Colonic mucosa (tissue), 4 donors: ENCODE measurements around the gene ANKRD65. TPM values are rescaled to one million over a fixed set of nuclear protein-coding genes. Genes with fewer than 3 reads are reported as not detected.

Experiments
- DNase-seq: peaks from one replicate; pipeline ENCODE4 v3.0.0-alpha.2; 2020
- H3K27ac ChIP-seq: fragments of 200-600 bp; one replicate; pipeline ENCODE4 v1.8.0; 2021
- H3K27me3 ChIP-seq: fragments of 200-600 bp; one replicate; pipeline ENCODE4 v1.8.0; 2021
- H3K36me3 ChIP-seq: fragments of 200-600 bp; one replicate; pipeline ENCODE4 v1.8.0; 2021
- H3K4me1 ChIP-seq: fragments of 200-600 bp; one replicate; pipeline ENCODE4 v1.8.0; 2021; ENCODE audit warnings: mild to moderate bottlenecking
- H3K4me3 ChIP-seq: fragments of 200-600 bp; one replicate; pipeline ENCODE4 v1.8.0; 2021
- H3K9ac ChIP-seq, 2 donors: one replicate each; pipeline ENCODE4 v1.7.0; 2013; ENCODE audit warnings: control low read depth in 2 of 2, low read depth in 2 of 2, low read length in 2 of 2
- H3K9me3 ChIP-seq: fragments of 200-600 bp; one replicate; pipeline ENCODE4 v1.8.0; 2021
- CTCF ChIP-seq: fragments of 200-600 bp; IDR thresholded peaks from one replicate; pipeline ENCODE4 v1.8.0; 2022; ENCODE audit warnings: antibody characterized with exemption, mild to moderate bottlenecking
- intact Hi-C: fragments of 100-400 bp; cut with DNase I; formaldehyde crosslinking; loops from one replicate; pipeline ENCODE4 v1.14.1; 2022
- total RNA-seq, 2 donors: library from RNA; stranded (reverse); fragmentation: NEBNext Ultra II Directional in 1 of 2; extraction: Animal tissue kit (Norgen Biotek cat#: 25700) in 1 of 2; gene quantifications; one replicate each; pipeline ENCODE4 v1.2.1, GENCODE V29; 2021
- donor health status: healthy.
- donor health status: DM: no; HTN: no; CAD: no.
- donor health status: DM: no; HTN: no; CAD: no.

ANKRD65 gene
- total RNA-seq, 2 donors from 2014 or later: 0.57 to 2.0 TPM

DNA sequence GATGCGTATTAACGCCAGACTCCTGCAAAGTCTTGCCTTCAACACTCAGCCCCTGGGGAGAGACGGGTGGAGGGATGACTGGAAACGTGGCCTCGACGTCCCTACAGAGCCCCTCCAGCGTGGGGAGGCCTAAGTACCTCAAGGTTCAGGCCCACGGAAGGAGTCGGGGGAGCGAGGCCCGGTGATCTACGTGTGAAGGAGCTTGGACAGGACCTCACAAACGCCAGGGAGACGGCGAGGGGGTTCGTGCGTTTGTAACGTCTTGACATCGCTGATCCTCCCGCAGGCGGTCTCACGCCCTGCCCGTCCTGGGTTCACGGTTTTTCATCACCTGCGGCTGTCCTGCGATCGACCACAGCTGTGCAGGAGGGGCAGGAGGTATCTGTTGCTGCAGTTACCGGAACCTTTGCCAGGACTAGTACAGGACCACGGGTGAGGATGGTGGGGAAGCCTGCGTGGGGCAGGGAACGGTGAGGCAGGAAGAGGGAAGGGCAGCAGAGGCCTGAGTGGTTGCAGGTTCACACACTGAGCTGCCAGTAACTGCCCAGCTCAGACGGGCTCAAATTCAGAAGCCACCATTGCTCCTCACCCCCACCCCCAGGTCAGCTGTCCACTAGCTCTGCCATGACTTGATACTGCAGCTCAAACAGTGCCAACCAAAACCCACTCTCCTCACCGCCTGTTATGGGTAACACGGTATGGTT lies 21.1 kb downstream of the ANKRD65 start:
- Histone ChIP-seq H3K36me3 (peaks cover 15% of the 10 kb centered on the region), H3K4me3 (peak overlapping the region; percentile 98), H3K9me3 (no peaks in the 10 kb centered on the region), H3K9ac (peak overlapping the region; percentile 91 to 93), H3K27ac (peak overlapping the region; percentile 65), H3K27me3 (no peaks in the 10 kb centered on the region), H3K4me1 (peaks cover 16% of the 10 kb centered on the region)
- intact Hi-C loops: no loop called here
- no peak for DNase-seq
- no peak for TF ChIP-seq CTCF

DNA sequence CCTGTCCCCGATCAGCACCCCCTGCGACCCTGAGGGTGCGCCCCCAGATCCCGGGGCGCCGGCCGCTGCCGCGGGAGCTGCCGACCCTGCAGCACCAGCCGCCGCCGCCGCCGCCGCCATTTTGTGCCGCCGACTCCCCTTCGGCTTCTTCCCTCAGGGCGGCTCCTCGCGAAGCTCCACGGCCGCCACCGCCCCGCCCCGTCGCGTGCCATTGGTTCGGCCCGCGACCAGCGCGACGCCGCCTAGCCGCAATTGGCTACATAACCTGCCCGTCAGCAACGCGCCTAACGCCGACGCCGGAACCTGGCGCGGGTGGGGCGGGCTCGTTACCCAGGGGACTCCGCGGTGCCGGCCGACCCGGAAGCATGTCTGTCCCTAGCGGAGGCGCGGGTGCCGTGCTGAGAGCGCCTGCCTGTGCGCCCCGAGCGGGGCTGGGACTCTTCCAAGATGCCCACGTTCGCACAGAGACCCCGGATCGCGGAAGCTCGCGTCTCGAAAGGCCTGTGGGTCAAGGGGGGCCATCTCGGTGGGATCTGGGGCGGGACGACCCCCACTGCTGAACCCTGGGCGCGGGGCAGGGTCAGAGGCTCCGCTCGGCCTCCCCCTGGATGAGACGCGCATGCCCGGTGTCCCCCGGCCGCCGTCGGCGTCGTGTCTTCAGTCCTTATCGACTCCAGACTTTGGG lies 21.7 kb downstream of the ANKRD65 start, which contains the start of gene CCNL2:
Gene CCNL2 (minus strand): TSS at position 149 of the 685 bp plus-strand sequence. CDS start 29 bp downstream, at position 120.
- Histone ChIP-seq H3K36me3 (peaks cover 22% of the 10 kb centered on the region), H3K27me3 (no peaks in the 10 kb centered on the region), H3K4me1 (peaks cover 16% of the 10 kb centered on the region), H3K27ac (peak within 1 kb of the TSS; percentile 65), H3K9ac (peak within 1 kb of the TSS; percentile 91 to 93), H3K9me3 (no peaks in the 10 kb centered on the region), H3K4me3 (peak within 1 kb of the TSS; percentile 98)
- peak; percentile 47 for TF ChIP-seq CTCF
- intact Hi-C loops: no loop called here
- peak; percentile 98 for DNase-seq

DNA sequence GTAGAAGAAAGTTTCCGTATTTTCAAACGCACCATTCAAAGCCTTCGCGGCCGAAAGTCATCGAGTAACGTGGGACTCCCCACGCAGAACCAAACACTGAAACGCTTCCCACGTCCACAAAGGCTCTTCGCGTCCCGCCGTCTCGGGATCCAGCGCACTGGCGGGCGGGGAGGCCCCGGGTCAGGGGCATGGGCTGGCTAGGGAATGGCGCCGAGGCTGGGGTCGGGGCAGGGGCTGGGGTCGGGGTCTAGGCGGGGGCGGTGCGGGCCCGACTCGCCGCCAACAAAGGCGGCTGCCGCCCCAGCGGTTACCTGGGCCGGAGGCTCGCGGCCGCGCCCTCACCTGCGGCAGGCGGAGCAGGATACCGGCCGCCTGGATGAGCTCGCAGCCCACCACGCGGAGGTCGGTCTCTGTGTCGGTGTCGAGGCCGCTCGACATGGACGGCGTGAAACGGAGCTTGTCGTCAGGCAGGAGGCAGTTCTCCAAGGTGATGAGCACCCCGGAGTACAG lies 22.3 kb downstream of the ANKRD65 start:
- peaks cover 16% of the 10 kb centered on the region for H3K4me1 ChIP-seq
- no peak for DNase-seq
- intact Hi-C loops: no loop called here

GRCh38 chr1:1397839-1398523 lies 23.1 kb downstream of the ANKRD65 start:
- H3K27me3 ChIP-seq: no peaks in the 10 kb centered on the region
- peaks cover 35% of the 10 kb centered on the region for H3K36me3 ChIP-seq
- H3K27ac ChIP-seq: no peak overlapping the region
- TF ChIP-seq CTCF: no peak
- DNase-seq: no peak
- H3K4me3 ChIP-seq: peak overlapping the region; percentile 98
- peak overlapping the region; percentile 91 to 93 for H3K9ac ChIP-seq
- no peaks in the 10 kb centered on the region for H3K9me3 ChIP-seq
- H3K4me1 ChIP-seq: peaks cover 16% of the 10 kb centered on the region
- intact Hi-C loops: no loop called here

More for the DNA sequence above, 22.3 kb downstream of the ANKRD65 start:
- H3K36me3 ChIP-seq: peaks cover 28% of the 10 kb centered on the region
- no peak for TF ChIP-seq CTCF
- H3K27me3 ChIP-seq: no peaks in the 10 kb centered on the region
- H3K9ac ChIP-seq: peak overlapping the region; percentile 91 to 93
- H3K4me3 ChIP-seq: peak overlapping the region; percentile 98
- no peaks in the 10 kb centered on the region for H3K9me3 ChIP-seq
- peak overlapping the region; percentile 65 for H3K27ac ChIP-seq

GRCh38 chr1:1395166-1395565 lies 25.9 kb downstream of the ANKRD65 start:
- DNase-seq: no peak
- H3K27ac ChIP-seq: no peak overlapping the region

More at GRCh38 chr1:1395166-1395565, 25.9 kb downstream of the ANKRD65 start:
- H3K27me3 ChIP-seq: no peaks in the 10 kb centered on the region
- intact Hi-C loops: no loop called here
- no peak for TF ChIP-seq CTCF
- H3K4me1 ChIP-seq: peaks cover 7% of the 10 kb centered on the region
- H3K36me3 ChIP-seq: peaks cover 44% of the 10 kb centered on the region
- no peak overlapping the region for H3K9ac ChIP-seq
- H3K9me3 ChIP-seq: no peaks in the 10 kb centered on the region
- no peak overlapping the region for H3K4me3 ChIP-seq
